HL-60 (cell line): Measurements from ENCODE around the gene ARMH4.

Experiments
- POLR2AphosphoS5 ChIP-seq: IDR thresholded peaks from 2 replicates; pipeline ENCODE4 v1.6.1; 2012; ENCODE audit warnings: low read depth
- TF ChIP-seq, protein P1 (sequence below): IDR thresholded peaks from one replicate; pipeline ENCODE4 v1.5.1; 2011; ENCODE audit warnings: low read length, control low read depth, inconsistent platforms; ENCODE audit not compliant: insufficient read depth

- TF ChIP-seq, protein P1, sequence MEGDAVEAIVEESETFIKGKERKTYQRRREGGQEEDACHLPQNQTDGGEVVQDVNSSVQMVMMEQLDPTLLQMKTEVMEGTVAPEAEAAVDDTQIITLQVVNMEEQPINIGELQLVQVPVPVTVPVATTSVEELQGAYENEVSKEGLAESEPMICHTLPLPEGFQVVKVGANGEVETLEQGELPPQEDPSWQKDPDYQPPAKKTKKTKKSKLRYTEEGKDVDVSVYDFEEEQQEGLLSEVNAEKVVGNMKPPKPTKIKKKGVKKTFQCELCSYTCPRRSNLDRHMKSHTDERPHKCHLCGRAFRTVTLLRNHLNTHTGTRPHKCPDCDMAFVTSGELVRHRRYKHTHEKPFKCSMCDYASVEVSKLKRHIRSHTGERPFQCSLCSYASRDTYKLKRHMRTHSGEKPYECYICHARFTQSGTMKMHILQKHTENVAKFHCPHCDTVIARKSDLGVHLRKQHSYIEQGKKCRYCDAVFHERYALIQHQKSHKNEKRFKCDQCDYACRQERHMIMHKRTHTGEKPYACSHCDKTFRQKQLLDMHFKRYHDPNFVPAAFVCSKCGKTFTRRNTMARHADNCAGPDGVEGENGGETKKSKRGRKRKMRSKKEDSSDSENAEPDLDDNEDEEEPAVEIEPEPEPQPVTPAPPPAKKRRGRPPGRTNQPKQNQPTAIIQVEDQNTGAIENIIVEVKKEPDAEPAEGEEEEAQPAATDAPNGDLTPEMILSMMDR = no peak
- no peak for TF ChIP-seq POLR2AphosphoS5
Observed at GRCh38 chr14:58131386-58131785, 20.6 kb downstream of the ARMH4 start.
